OCI-LY1 (cell line): ENCODE measurements around the gene SPI1.
A peak's percentile ranks its signal among the peaks of the same experiment; 100 is the strongest.

Source experiments
- H2AFZ ChIP-seq: fragments of 200-600 bp; sonication (generic), shearing (Covaris generic); 2 replicates; pipeline ENCODE4 v1.6.0; 2014; ENCODE audit warnings: antibody characterized with exemption, mild to moderate bottlenecking, low read length
- H3F3A ChIP-seq: fragments of 200-600 bp; sonication (generic), shearing (Covaris generic); 2 replicates; pipeline ENCODE4 v1.6.0; 2014; ENCODE audit warnings: mild to moderate bottlenecking, antibody characterized with exemption, low read length, moderate library complexity; ENCODE audit not compliant: insufficient read depth
- H3K27ac ChIP-seq: fragments of 200-600 bp; sonication (generic); 2 replicates; pipeline ENCODE4 v1.5.1; 2014; ENCODE audit warnings: low read length, mixed run types, mild to moderate bottlenecking, low read depth; ENCODE audit not compliant: poor library complexity, severe bottlenecking
- H3K27me3 ChIP-seq: fragments of 200-600 bp; sonication (generic); 2 replicates; pipeline ENCODE4 v1.6.0; 2014; ENCODE audit warnings: antibody characterized with exemption, mild to moderate bottlenecking, low read length, moderate library complexity; ENCODE audit not compliant: insufficient read depth
- H3K36me3 ChIP-seq: fragments of 200-600 bp; sonication (generic); 2 replicates; pipeline ENCODE4 v1.6.1; 2014; ENCODE audit warnings: mild to moderate bottlenecking, antibody characterized with exemption, low read length, moderate library complexity, mixed read lengths; ENCODE audit not compliant: insufficient read depth
- H3K4me1 ChIP-seq: fragments of 200-600 bp; sonication (generic); 2 replicates; pipeline ENCODE4 v1.5.1; 2014; ENCODE audit warnings: mild to moderate bottlenecking, low read length, moderate library complexity; ENCODE audit not compliant: insufficient read depth, severe bottlenecking
- H3K4me2 ChIP-seq: fragments of 200-600 bp; sonication (generic), shearing (Covaris generic); 2 replicates; pipeline ENCODE4 v1.6.1; 2014; ENCODE audit warnings: low read length
- H3K4me3 ChIP-seq: fragments of 200-600 bp; sonication (generic); 2 replicates; pipeline ENCODE4 v1.5.1; 2014; ENCODE audit warnings: low read length, low read depth, mild to moderate bottlenecking, mixed read lengths; ENCODE audit not compliant: poor library complexity, severe bottlenecking
- H3K79me2 ChIP-seq: fragments of 200-600 bp; shearing (Covaris generic); 2 replicates; pipeline ENCODE4 v1.6.1; 2016; ENCODE audit warnings: mixed run types, low read length, mixed read lengths; ENCODE audit not compliant: insufficient read depth
- H3K9ac ChIP-seq: fragments of 200-600 bp; sonication (generic), shearing (Covaris generic); 2 replicates; pipeline ENCODE4 v1.6.1; 2014; ENCODE audit warnings: mild to moderate bottlenecking, low read length, mixed read lengths
- H3K9me2 ChIP-seq: fragments of 200-600 bp; sonication (generic), shearing (Covaris generic); 2 replicates; pipeline ENCODE4 v1.6.1; 2014; ENCODE audit warnings: low read depth, mild to moderate bottlenecking, low read length, mixed read lengths
- H3K9me3 ChIP-seq: fragments of 200-600 bp; shearing (Covaris generic); 2 replicates; pipeline ENCODE4 v1.6.1; 2014; ENCODE audit warnings: low read length, mixed read lengths
- H4K20me1 ChIP-seq: fragments of 200-600 bp; sonication (generic), shearing (Covaris generic); 2 replicates; pipeline ENCODE4 v1.6.0; 2016; ENCODE audit warnings: mild to moderate bottlenecking, low read length; ENCODE audit not compliant: insufficient read depth
- EZH2 ChIP-seq: fragments of 200-600 bp; sonication (generic), shearing (Covaris generic); IDR thresholded peaks from 2 replicates; pipeline ENCODE4 v1.8.0; 2017; ENCODE audit warnings: borderline replicate concordance, mixed run types, mild to moderate bottlenecking, antibody characterized with exemption, low read length, moderate library complexity, mixed read lengths
- TF ChIP-seq, protein P1 (sequence below): fragments of 200-600 bp; sonication (generic), shearing (Covaris generic); IDR thresholded peaks from 2 replicates; pipeline ENCODE4 v1.5.1; 2017; ENCODE audit warnings: mild to moderate bottlenecking, antibody characterized with exemption, low read length, moderate library complexity, mixed read lengths

The SPI1 gene

DNA sequence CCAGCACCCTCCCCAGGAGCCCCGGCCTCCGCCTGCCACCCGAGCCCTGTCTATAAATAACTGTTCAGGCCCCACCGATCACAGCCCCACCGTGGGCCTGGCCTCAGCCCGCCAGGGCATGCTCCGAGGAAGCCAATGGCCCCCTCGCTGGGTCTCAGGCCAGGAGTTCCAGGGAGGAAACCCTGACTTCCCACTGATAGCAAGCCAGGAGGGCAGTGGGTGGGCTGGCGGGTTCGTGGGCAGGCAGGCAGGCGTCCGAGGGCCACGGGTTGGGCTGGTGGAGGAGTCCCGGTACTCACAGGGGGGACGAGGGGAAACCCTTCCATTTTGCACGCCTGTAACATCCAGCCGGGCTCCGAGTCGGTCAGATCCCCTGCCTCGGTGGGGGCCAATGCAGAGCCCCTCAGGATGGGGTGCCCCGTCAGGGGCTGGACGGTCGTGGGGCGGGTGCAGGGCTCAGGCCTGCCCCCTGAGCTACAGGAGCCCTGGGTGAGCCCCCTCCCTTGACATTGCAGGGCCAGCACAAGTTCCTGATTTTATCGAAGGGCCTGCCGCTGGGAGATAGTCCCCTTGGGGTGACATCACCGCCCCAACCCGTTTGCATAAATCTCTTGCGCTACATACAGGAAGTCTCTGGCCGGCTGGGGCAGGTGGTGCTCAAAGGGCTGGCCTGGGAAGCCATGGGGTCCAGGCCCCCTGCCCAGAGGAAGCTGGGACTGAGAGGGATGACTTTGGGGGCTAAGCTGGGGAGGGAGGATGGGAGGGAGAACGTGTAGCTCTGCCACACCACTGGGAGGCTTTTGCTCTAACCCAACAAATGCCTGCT is at the start of gene SPI1:
Gene SPI1, minus strand, starts transcription at position 538 of the 826 bp plus-strand sequence. Its CDS starts 194 bp downstream, at position 344.
- peak within 1 kb of the TSS; percentile 90 for H3K27ac ChIP-seq
- no peak within 1 kb of the TSS for H2AFZ ChIP-seq

DNA sequence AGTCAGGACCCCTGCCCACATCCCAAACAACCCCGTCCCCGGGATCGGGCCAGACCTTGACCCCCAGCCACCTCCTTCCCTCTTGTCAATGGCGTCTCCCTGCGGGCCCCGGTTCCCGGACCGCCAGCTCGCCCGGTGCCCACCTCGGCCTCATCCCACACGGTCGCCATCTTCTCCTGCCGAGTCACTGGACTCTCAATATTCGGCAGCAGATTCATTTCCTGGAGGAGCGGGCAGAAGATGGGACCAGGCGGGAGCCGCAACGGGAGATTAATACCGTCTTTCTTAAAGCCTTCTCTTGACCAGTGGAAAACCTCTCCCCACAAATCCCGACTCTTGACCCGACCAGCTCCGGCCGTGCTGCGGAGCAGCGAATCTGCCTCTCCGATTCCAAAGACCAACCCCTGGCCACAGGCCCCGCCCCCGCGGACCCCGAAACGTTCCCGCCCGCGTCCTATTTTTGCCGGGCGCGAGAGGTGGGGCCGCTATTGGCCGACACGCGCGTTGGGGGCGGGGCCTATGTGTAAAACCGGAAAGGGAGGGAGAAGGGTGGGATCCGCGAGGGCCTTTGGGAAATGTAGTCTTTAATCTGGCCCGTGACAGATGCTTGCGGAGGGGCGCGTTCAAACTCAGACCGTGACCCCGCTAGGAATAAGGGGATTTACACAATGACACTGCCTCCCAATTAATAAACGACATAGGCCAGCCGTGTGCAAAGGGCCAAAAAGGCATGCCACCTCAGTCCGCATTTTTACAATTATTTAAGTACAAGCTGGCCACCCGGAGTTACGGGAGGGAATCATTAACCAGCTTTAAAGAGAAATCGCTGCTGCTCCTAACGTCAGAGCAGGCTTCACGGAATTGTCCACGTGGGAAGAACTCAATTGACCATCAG is 48.0 kb upstream of the SPI1 start, which contains the start of gene PSMC3:
Gene PSMC3, minus strand, starts transcription at position 378 of the 895 bp plus-strand sequence. Its CDS starts 160 bp downstream, at position 218.
- peak within 1 kb of the TSS; percentile 100 for H3K9ac ChIP-seq
- H3K27me3 ChIP-seq = no peaks in the 10 kb centered on the region
- H3K4me3 ChIP-seq = peak within 1 kb of the TSS; percentile 89
- peak within 1 kb of the TSS; percentile 98 for H3K4me2 ChIP-seq
- H4K20me1 ChIP-seq = no peaks in the 10 kb centered on the region
- H3K9me3 ChIP-seq = no peaks in the 10 kb centered on the region
- no peaks in the 10 kb centered on the region for H3K9me2 ChIP-seq
- peaks cover 21% of the 10 kb centered on the region for H3K4me1 ChIP-seq
- peaks cover 40% of the 10 kb centered on the region for H3K36me3 ChIP-seq
- H3K27ac ChIP-seq = peak within 1 kb of the TSS; percentile 73
- no peaks in the 10 kb centered on the region for H3F3A ChIP-seq
- H3K79me2 ChIP-seq = peaks cover 12% of the 10 kb centered on the region
- peak within 1 kb of the TSS; percentile 93 for H2AFZ ChIP-seq
- no peak for TF ChIP-seq EZH2
- TF ChIP-seq, protein P1, sequence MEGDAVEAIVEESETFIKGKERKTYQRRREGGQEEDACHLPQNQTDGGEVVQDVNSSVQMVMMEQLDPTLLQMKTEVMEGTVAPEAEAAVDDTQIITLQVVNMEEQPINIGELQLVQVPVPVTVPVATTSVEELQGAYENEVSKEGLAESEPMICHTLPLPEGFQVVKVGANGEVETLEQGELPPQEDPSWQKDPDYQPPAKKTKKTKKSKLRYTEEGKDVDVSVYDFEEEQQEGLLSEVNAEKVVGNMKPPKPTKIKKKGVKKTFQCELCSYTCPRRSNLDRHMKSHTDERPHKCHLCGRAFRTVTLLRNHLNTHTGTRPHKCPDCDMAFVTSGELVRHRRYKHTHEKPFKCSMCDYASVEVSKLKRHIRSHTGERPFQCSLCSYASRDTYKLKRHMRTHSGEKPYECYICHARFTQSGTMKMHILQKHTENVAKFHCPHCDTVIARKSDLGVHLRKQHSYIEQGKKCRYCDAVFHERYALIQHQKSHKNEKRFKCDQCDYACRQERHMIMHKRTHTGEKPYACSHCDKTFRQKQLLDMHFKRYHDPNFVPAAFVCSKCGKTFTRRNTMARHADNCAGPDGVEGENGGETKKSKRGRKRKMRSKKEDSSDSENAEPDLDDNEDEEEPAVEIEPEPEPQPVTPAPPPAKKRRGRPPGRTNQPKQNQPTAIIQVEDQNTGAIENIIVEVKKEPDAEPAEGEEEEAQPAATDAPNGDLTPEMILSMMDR = no peak

More for the DNA sequence above, at the start of gene SPI1:
- Histone ChIP-seq H3K36me3 (peaks cover 18% of the 10 kb centered on the region; the same call in 1 of the 2 replicates), H3K9ac (peak within 1 kb of the TSS; percentile 89), H3F3A (no peaks in the 10 kb centered on the region), H3K27me3 (no peaks in the 10 kb centered on the region), H3K9me3 (no peaks in the 10 kb centered on the region), H3K9me2 (no peaks in the 10 kb centered on the region), H3K4me2 (peak within 1 kb of the TSS; percentile 71), H3K79me2 (peaks cover 14% of the 10 kb centered on the region; the same call in 1 of the 2 replicates), H3K4me3 (peak within 1 kb of the TSS; percentile 86), H3K4me1 (peaks cover 45% of the 10 kb centered on the region), H4K20me1 (no peaks in the 10 kb centered on the region)
- TF ChIP-seq, protein P1 = no peak
- TF ChIP-seq EZH2 = no peak

DNA sequence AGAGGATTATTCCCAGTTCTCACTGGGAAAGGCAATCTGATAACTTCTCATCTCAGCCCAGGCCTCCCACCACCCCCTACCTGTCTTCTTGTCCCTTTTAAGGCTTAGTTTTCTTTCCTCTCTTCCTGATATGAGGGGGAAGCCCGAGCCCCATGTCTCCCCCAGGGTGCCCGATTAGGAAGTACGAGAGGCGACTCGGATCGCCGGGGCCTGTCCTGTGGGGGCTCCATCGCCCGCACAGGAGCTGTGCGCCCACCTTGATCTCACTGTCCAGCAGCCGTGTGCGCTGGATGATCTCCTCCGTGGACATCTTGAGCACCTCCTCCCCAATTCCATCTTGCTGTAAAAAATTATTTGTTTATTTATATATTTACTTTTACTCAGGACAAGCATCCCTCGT is 47.3 kb upstream of the SPI1 start:
- H3K36me3 ChIP-seq = peaks cover 47% of the 10 kb centered on the region
- H3K9me3 ChIP-seq = no peaks in the 10 kb centered on the region
- H2AFZ ChIP-seq = no peak overlapping the region
- TF ChIP-seq, protein P1 = no peak
- no peak for TF ChIP-seq EZH2
- no peaks in the 10 kb centered on the region for H3K27me3 ChIP-seq
- H3K4me3 ChIP-seq = peak overlapping the region; percentile 89
- peak overlapping the region; percentile 73 for H3K27ac ChIP-seq
- H3K9me2 ChIP-seq = no peaks in the 10 kb centered on the region
- peak overlapping the region; percentile 98 for H3K4me2 ChIP-seq
- H3K4me1 ChIP-seq = peaks cover 21% of the 10 kb centered on the region
- peak overlapping the region; percentile 100 for H3K9ac ChIP-seq
- H3K79me2 ChIP-seq = peaks cover 12% of the 10 kb centered on the region
- H3F3A ChIP-seq = no peaks in the 10 kb centered on the region
- no peaks in the 10 kb centered on the region for H4K20me1 ChIP-seq
